WTC11 (cell line): ENCODE measurements around the gene NGB. TPM values are rescaled to one million over a fixed set of nuclear protein-coding genes. Genes with fewer than 3 reads are reported as not detected.

Experiments used
- ATAC-seq: fragments of 200-7000 bp; cut with Tn5 transposase; 2 replicates; pipeline ENCODE4 v1.10.0; 2021; ENCODE audit warnings: mild to moderate bottlenecking, moderate library complexity
- CTCF ChIA-PET: fragments of 300-600 bp; sonication (Branson Sonifier 250); formaldehyde crosslinking; loops from one replicate; lab custom pipeline; 2021; ENCODE audit warnings: antibody characterized with exemption; lab: Charles Lee
- POLR2A ChIA-PET: fragments of 350-600 bp; sonication (Branson Sonifier 250); formaldehyde crosslinking; loops from one replicate; lab custom pipeline; 2021; ENCODE audit warnings: antibody characterized with exemption; lab: Charles Lee
- DNase-seq: peaks from one replicate; pipeline ENCODE4 v3.0.0; 2021; ENCODE audit warnings: low spot score
- H3K27ac Mint-ChIP-seq: 2 replicates; pipeline ENCODE4 v1.8.0; 2021; ENCODE audit warnings: mixed read lengths
- H3K27me3 Mint-ChIP-seq: 2 replicates; pipeline ENCODE4 v1.8.0; 2021; ENCODE audit warnings: low read depth, mild to moderate bottlenecking, moderate library complexity, mixed read lengths
- H3K36me3 Mint-ChIP-seq: 2 replicates; pipeline ENCODE4 v1.8.0; 2021; ENCODE audit warnings: mixed read lengths
- H3K4me1 Mint-ChIP-seq: 2 replicates; pipeline ENCODE4 v1.8.0; 2022; ENCODE audit warnings: mixed read lengths
- H3K4me3 Mint-ChIP-seq: 2 replicates; pipeline ENCODE4 v1.8.0; 2021; ENCODE audit warnings: mild to moderate bottlenecking, moderate library complexity, mixed read lengths
- H3K9me3 Mint-ChIP-seq: 2 replicates; pipeline ENCODE4 v1.8.0; 2021; ENCODE audit warnings: mixed read lengths
- ATF3 ChIP-seq: sonication (generic); formaldehyde crosslinking; conservative IDR thresholded peaks from 2 replicates; pipeline ENCODE4 v1.8.1; 2022; ENCODE audit warnings: mild to moderate bottlenecking, missing genetic modification reagents
- CREM ChIP-seq: sonication (generic); formaldehyde crosslinking; IDR thresholded peaks from 2 replicates; pipeline ENCODE4 v1.8.1; 2022; ENCODE audit warnings: mild to moderate bottlenecking, missing genetic modification reagents, moderate library complexity
- CTCF ChIP-seq: fragments of 200-600 bp; IDR thresholded peaks from 2 replicates; pipeline ENCODE4 v1.8.0; 2022; ENCODE audit warnings: antibody characterized with exemption
- E2F5 ChIP-seq: sonication (generic); formaldehyde crosslinking; IDR thresholded peaks from 2 replicates; pipeline ENCODE4 v1.8.1; 2022; ENCODE audit warnings: mild to moderate bottlenecking, moderate library complexity, missing genetic modification reagents
- ETV6 ChIP-seq: sonication (generic); formaldehyde crosslinking; IDR thresholded peaks from 2 replicates; pipeline ENCODE4 v1.8.1; 2022; ENCODE audit warnings: mild to moderate bottlenecking, missing genetic modification reagents
- FOXK1 ChIP-seq: sonication (generic); formaldehyde crosslinking; IDR thresholded peaks from 2 replicates; pipeline ENCODE4 v1.8.0; 2022; ENCODE audit warnings: mild to moderate bottlenecking, moderate library complexity, missing genetic modification reagents
- GABPB1 ChIP-seq: sonication (generic); formaldehyde crosslinking; IDR thresholded peaks from 2 replicates; pipeline ENCODE4 v1.8.1; 2023; ENCODE audit warnings: mild to moderate bottlenecking, missing genetic modification reagents
- GTF2I ChIP-seq: fragments of 250-450 bp; sonication (Bioruptor Pico); conservative IDR thresholded peaks from 2 replicates; pipeline ENCODE4 v1.4.0; 2021; ENCODE audit warnings: mild to moderate bottlenecking
- HMGXB4 ChIP-seq: sonication (generic); formaldehyde crosslinking; IDR thresholded peaks from 2 replicates; pipeline ENCODE4 v1.8.1; 2023; ENCODE audit warnings: mild to moderate bottlenecking, moderate library complexity, missing genetic modification reagents
- IRF2 ChIP-seq: sonication (generic); formaldehyde crosslinking; IDR thresholded peaks from 2 replicates; pipeline ENCODE4 v1.8.0; 2022; ENCODE audit warnings: low read depth, missing genetic modification reagents, borderline replicate concordance
- MLX ChIP-seq: sonication (generic); formaldehyde crosslinking; IDR thresholded peaks from 2 replicates; pipeline ENCODE4 v1.8.1; 2023; ENCODE audit warnings: mild to moderate bottlenecking, missing genetic modification reagents, moderate library complexity
- MYBL2 ChIP-seq: sonication (generic); formaldehyde crosslinking; IDR thresholded peaks from 2 replicates; pipeline ENCODE4 v1.8.1; 2023; ENCODE audit warnings: mild to moderate bottlenecking, moderate library complexity, missing genetic modification reagents
- NFATC4 ChIP-seq: fragments of 250-450 bp; sonication (Bioruptor Pico); IDR thresholded peaks from 2 replicates; pipeline ENCODE4 v1.9.0; 2021; ENCODE audit warnings: mild to moderate bottlenecking
- NR2C2 ChIP-seq: sonication (generic); formaldehyde crosslinking; IDR thresholded peaks from 2 replicates; pipeline ENCODE4 v1.8.0; 2022; ENCODE audit warnings: mild to moderate bottlenecking, missing genetic modification reagents
- OVOL2 ChIP-seq: fragments of 250-450 bp; sonication (Bioruptor Pico); IDR thresholded peaks from 2 replicates; pipeline ENCODE4 v1.9.0; 2021; ENCODE audit warnings: mild to moderate bottlenecking, borderline replicate concordance
- RORB ChIP-seq: fragments of 250-450 bp; sonication (Bioruptor Pico); IDR thresholded peaks from 2 replicates; pipeline ENCODE4 v1.9.0; 2021; ENCODE audit warnings: mild to moderate bottlenecking
- SP1 ChIP-seq: sonication (generic); formaldehyde crosslinking; conservative IDR thresholded peaks from 2 replicates; pipeline ENCODE4 v1.8.1; 2022; ENCODE audit warnings: missing genetic modification reagents
- TEAD1 ChIP-seq: sonication (generic); formaldehyde crosslinking; IDR thresholded peaks from 2 replicates; pipeline ENCODE4 v1.8.0; 2022; ENCODE audit warnings: mild to moderate bottlenecking, missing genetic modification reagents
- USF1 ChIP-seq: sonication (generic); formaldehyde crosslinking; IDR thresholded peaks from 2 replicates; pipeline ENCODE4 v1.8.0; 2022; ENCODE audit warnings: mild to moderate bottlenecking, missing genetic modification reagents
- USF2 ChIP-seq: sonication (generic); formaldehyde crosslinking; IDR thresholded peaks from 2 replicates; pipeline ENCODE4 v1.8.1; 2023; ENCODE audit warnings: mild to moderate bottlenecking, missing genetic modification reagents, moderate library complexity
- ZBTB21 ChIP-seq: sonication (generic); formaldehyde crosslinking; IDR thresholded peaks from 2 replicates; pipeline ENCODE4 v1.8.1; 2023; ENCODE audit warnings: mild to moderate bottlenecking, missing genetic modification reagents, borderline replicate concordance
- ZNF219 ChIP-seq: sonication (generic); formaldehyde crosslinking; IDR thresholded peaks from 2 replicates; pipeline ENCODE4 v1.8.0; 2023; ENCODE audit warnings: missing genetic modification reagents, mild to moderate bottlenecking, borderline replicate concordance
- ZNF232 ChIP-seq: sonication (generic); formaldehyde crosslinking; IDR thresholded peaks from 2 replicates; pipeline ENCODE4 v1.8.0; 2022; ENCODE audit warnings: mild to moderate bottlenecking, missing genetic modification reagents
- ZNF263 ChIP-seq: sonication (generic); formaldehyde crosslinking; IDR thresholded peaks from 2 replicates; pipeline ENCODE4 v1.8.1; 2022; ENCODE audit warnings: low read depth, mild to moderate bottlenecking, moderate library complexity, missing genetic modification reagents
- ZNF317 ChIP-seq: sonication (generic); formaldehyde crosslinking; IDR thresholded peaks from 2 replicates; pipeline ENCODE4 v1.8.1; 2023; ENCODE audit warnings: low read depth, mild to moderate bottlenecking, moderate library complexity, missing genetic modification reagents, borderline replicate concordance
- ZNF396 ChIP-seq: fragments of 250-450 bp; sonication (Bioruptor Pico); IDR thresholded peaks from 2 replicates; pipeline ENCODE4 v1.8.0; 2021; ENCODE audit warnings: mild to moderate bottlenecking, moderate library complexity, borderline replicate concordance
- total RNA-seq: library from RNA; stranded (reverse); gene quantifications from 3 replicates; pipeline ENCODE4 v1.2.3, GENCODE V29; 2021

Gene NGB
- total RNA-seq, 1 experiment from 2014 or later, result 0.33 TPM

GRCh38 chr14:77259025-77259715 lies 11.8 kb downstream of the NGB start:
- TF ChIP-seq TEAD1 (CRISPR knock-in tag) (no peak), E2F5 (no peak), ETV6 (no peak), ZNF263 (no peak), GABPB1 (CRISPR knock-in tag) (no peak), USF1 (no peak), CREM (CRISPR knock-in tag) (no peak), ZNF232 (CRISPR knock-in tag) (no peak), USF2 (CRISPR knock-in tag) (no peak), MLX (no peak), NR2C2 (no peak), IRF2 (no peak), ZNF317 (CRISPR knock-in tag) (no peak), RORB (CRISPR knock-in tag) (no peak), ZNF396 (CRISPR knock-in tag) (no peak), NFATC4 (no peak), FOXK1 (no peak), ZBTB21 (CRISPR knock-in tag) (no peak)
- H3K36me3 Mint-ChIP-seq, result no peaks in the 10 kb centered on the region
- no peak overlapping the region for H3K27ac Mint-ChIP-seq
- no peaks in the 10 kb centered on the region for H3K9me3 Mint-ChIP-seq
- 0 out of 2 replicates have a peak, but pooled peaks cover 2% of the 10 kb centered on the region for H3K4me1 Mint-ChIP-seq
- DNase-seq (no peak), ATAC-seq (no peak)
- ChIA-PET POLR2A (no interaction called here), CTCF (interaction anchor here (0.6 to 1.4 kb wide), 2 partner anchors 19 to 117 kb away, joined by 3 read pairs; partner anchors contain the start of gene ZDHHC22)
- H3K4me3 Mint-ChIP-seq, result no peak overlapping the region
- no peaks in the 10 kb centered on the region for H3K27me3 Mint-ChIP-seq

- H3K36me3 Mint-ChIP-seq, result no peaks in the 10 kb centered on the region
- no peak overlapping the region for H3K4me3 Mint-ChIP-seq
- 0 out of 2 replicates have a peak, but pooled peaks cover 2% of the 10 kb centered on the region for H3K4me1 Mint-ChIP-seq
- TF ChIP-seq MYBL2 (CRISPR knock-in tag) (no peak), SP1 (CRISPR knock-in tag) (no peak), ATF3 (no peak), GTF2I (CRISPR knock-in tag) (no peak), MLX (no peak), ZNF219 (no peak), OVOL2 (CRISPR knock-in tag) (no peak), HMGXB4 (no peak), CTCF (no peak)
- no peak overlapping the region for H3K27ac Mint-ChIP-seq
- CTCF ChIA-PET, result no interaction called here
- H3K9me3 Mint-ChIP-seq, result no peaks in the 10 kb centered on the region
- no peak for ATAC-seq
- POLR2A ChIA-PET, result no interaction called here
- DNase-seq, result no peak
- no peaks in the 10 kb centered on the region for H3K27me3 Mint-ChIP-seq
These were observed 12.4 kb downstream of the NGB start for GRCh38 chr14:77258566-77258965.
